Ecto neural progenitor cell (in vitro differentiated cells): ENCODE data around the gene NAV3.

ENCODE experiments used
- DNase-seq: peaks from one replicate; pipeline ENCODE4 v3.0.0-alpha.2; 2018; ENCODE audit warnings: low spot score

NAV3 gene

DNA sequence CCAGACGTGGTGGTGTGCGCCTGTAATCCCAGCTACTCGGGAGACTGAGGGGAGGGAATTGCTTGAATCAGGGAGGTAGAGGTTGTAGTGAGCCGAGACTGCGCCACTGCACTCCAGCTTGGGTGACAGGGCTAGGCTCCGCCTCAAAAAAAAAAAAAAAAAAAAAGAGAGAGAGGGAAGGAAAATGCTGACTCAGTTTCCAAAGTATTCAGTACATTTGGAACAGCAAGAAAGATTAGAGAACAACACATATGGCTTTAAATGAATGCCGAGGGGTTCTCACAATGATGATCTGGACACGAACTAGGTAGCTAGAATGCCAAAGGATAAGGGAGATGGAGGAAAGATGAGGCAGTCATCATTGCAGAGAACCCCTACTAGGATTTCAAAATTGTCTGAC, 97.4 kb downstream of the NAV3 start:
- no peak for DNase-seq

DNA sequence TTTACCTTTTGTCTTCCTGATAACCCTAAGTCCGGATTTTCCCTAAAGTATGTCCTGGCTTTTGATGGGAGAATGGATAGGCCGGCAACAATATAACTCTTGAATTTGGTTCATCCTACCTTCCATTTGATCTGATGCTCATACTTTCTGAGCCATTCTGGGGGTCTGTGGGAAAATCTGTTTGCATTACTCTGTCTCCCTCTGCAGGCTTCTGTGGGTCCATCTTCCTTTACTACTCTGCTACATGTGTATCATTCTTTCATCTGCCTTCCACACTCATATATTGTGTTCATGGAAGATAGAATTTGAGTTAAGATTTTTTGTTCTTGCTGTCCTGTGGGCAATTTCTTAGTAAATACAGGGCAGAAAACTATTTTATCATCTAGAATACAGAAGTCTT, 101.5 kb downstream of the NAV3 start:
- no peak for DNase-seq

DNA sequence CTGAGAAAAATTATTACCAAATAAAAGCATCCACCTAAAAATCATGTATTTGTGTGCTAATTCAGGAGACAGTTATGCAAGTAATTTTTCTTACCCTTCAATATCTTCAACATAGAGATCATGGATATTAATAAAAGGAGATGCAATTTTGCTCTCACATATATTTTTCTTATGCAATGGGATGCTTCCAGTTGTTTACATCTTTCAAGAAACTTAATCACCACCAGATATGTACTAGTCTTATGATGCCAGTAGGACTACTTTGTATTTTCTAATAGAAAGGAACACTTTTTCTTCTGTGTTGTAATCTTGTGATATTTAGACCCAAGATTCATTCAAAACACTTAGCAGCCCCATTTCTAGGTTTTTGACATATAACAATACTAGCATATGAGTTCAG, 107.6 kb downstream of the NAV3 start:
- DNase-seq, result no peak

DNA sequence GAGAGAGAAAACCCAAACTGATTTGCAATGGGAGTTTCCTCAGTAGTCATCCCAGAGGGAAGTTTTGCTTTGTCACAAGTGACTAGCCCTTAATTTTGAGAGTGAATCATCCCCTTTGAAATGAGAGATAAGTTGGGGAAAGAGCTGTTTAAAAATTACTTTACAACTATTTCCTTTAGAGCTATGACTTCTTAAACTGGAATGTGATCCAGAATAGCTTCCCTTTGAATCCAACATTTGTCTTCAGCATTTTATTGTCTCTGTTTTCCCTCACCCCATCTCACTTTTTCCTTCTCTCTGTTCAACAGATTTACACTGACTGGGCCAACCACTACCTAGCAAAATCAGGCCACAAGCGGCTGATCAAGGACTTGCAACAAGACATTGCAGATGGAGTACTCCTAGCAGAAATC, 109.3 kb downstream of the NAV3 start:
- no peak for DNase-seq

DNA sequence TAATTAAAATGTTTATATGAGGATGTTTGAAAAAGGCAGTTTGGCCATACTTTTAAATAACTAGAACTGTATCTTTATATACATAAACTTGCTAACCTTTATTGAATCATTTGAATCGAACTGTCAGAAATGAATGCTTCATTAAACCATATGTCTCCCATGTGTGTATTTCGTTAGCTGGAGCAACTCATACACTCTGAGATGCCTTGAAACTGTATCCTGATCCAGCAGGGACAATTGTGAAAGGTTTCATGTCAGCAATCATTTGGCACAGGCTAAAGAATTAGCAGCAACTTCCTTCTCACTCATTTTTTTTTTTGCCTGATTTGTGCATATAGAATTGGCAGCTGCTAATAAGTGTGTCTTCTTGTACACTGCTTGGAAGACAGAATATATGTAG, 109.9 kb downstream of the NAV3 start:
- DNase-seq, result no peak

DNA sequence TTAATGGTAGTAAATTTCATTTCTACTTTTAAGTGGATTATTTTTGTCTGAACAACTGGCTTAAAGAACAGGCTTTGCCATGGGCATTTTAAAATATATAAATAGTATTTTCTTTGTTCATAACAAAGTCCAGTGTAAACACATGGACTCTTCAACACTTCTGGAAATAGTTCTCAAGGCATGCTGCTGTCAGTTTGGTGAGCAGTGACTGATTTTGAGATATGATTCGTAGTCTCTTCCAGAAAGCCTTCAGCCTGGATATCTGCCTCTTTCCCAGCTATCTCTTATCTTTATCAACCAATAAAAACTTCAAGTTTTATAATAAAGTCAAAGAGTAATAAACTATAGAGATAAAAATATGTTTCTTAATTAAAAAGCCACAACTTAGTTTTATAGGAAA, 110.7 kb downstream of the NAV3 start:
- DNase-seq, result no peak

DNA sequence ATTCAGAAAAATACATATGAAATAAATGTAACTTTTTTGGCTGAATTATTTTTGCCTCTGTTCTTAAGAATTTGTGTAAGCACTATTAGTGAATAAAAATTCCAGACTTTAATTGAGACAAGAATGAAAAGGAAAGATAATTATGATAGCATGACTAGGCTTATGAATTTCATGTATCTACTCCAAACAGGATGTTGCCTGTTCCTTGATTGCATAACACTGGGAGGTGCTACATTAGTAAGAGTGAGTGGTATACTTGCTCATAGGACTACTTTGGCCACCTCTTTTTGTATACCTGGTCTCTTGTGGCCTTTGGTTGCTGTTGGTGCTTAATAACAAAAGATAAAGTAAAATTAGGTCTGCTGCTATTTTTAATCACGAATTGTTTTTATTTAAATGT, 112.8 kb downstream of the NAV3 start:
- DNase-seq, result no peak

DNA sequence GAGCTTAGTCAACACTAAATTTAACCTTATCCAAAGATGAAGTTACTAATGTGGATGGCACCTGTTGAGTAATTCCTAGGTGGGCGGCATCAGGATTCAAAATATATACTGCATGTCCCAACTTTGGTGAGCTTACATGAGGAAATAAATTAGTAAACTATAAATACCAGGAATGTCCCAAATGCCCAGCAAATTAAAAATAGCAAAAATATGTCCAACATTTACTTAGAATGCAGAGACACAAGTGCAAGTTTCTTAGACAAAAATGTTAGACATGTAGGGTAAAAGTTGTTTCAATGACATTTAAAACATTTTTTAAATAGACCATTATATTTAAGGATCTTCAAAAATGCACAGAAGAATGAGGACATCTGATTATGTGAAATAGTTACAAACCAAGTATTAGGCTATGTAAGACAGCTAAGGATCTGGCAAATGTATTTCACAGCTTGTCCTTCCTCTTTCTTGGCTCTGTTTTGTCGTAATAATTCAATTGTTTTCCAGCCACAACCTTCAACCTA, 115.9 kb downstream of the NAV3 start:
- DNase-seq, result no peak

DNA sequence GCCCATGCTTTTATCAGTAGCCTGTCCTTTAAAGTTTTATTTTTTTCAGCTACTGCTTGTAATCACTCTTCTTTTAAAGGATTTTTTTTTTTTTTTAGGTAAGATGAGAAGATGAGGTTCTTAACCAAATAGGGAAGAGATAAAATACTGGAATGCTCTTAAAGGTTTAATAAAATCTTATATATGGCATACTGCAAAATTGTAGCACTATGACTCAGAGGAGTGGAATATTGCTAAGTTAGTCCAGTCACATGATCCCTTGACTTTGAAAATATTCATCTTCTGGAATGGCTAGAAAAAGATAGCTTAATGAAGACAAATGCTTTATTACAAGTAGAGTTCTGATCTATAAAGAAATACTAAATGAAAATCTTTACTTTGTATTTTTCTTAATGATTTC, 116.6 kb downstream of the NAV3 start:
- no peak for DNase-seq

DNA sequence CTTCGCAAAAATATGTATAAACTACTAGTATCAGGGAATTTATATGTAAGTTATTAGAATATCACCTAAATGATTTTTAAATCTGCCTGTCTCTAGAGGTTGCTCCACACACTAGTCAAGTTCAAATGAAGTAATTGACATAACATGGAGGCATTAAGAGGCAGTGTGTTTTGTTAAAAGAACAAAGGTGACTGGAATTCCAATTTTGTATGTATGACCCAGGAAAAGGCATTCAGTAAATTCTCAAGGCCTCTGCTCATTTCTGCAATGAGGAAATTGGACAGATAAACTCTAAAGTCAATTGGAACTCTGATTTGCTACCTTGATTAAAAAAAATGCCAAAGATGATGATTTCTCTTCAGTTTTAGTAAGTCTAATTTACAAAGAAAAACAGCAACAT, 117.1 kb downstream of the NAV3 start:
- DNase-seq, result no peak

DNA sequence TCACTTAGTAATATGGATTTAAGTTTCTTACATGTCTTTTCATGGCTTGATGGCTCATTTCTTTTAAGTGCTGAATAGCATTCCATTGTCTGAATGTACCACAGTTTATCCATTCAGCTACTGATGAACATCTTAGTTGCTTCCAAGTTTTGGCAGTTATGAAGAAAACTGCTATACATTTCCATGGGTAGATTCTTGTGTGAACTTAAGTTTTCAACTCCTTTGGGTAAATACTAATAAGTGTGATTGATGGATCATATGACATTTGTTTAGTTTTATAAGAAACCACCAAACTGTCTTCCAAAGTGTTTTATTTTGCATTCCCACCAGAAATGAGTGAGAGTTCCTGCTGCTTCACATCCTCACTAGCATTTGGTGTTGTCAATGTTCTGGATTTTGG, 119.2 kb downstream of the NAV3 start:
- no peak for DNase-seq

DNA sequence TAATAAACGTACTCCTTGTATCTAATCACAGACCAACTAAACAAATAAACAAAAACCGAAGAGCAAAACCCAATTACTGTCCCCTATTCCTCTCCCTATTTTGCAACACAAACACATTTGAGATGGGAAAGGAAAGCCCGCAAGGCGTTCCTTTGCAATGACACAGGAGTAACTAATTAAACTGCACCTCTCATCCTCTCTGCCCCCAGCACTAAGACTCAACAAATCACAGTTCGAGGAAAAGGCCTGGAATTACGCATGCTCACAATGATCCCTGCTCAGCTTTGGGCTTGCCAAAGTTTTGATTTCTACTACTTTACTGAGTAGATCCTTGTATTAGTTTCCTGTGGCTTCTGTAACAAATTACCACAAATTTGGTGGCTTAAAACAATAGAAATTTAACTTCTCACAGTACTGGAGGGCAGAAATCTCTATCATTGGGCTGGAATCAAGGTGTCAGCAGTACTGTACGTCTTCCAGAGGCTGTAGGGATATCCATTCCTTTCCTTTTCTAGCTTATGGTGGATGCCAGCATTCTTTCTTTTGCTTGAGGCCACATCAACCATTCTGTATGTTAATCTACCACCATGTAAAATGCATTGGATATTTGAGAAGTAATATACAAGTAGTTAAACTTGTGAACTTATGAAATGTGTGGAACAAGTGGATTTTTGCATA, 123.0 kb downstream of the NAV3 start:
- DNase-seq, result no peak

DNA sequence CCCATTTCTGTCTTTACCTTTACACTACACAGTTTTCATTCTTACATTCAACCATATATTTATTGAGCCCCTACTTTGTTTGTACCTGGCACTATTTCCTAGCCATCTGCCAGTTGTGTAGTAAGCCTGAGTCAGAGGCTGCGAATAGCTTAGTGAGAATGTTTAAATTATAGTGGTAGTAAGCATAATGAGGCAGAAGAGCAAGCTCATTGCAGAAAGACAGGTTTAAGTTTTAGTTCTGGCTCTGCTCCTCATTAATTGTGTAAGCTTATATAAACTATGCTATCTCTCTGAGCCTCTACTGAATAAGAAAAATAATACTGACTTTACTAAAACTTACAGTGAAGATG, 123.5 kb downstream of the NAV3 start:
- no peak for DNase-seq

DNA sequence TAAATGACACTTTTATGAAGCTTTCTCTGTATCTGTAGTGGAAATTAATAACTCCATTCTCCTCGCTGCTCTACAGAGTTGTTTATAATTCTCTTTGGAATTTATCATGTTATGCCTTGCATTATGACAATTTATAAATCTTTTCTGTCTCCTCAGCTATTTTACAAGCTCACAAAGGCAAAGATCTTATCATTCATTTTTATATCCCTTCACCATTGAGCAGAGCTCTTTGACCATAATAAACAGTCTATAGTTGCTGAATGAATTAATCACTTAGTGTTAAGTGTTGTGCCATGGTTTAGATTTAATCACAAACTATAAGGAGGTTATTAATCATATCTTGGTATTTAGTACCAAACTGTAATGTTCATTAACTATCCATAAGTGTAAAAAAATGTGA, 126.4 kb downstream of the NAV3 start:
- DNase-seq, result no peak

DNA sequence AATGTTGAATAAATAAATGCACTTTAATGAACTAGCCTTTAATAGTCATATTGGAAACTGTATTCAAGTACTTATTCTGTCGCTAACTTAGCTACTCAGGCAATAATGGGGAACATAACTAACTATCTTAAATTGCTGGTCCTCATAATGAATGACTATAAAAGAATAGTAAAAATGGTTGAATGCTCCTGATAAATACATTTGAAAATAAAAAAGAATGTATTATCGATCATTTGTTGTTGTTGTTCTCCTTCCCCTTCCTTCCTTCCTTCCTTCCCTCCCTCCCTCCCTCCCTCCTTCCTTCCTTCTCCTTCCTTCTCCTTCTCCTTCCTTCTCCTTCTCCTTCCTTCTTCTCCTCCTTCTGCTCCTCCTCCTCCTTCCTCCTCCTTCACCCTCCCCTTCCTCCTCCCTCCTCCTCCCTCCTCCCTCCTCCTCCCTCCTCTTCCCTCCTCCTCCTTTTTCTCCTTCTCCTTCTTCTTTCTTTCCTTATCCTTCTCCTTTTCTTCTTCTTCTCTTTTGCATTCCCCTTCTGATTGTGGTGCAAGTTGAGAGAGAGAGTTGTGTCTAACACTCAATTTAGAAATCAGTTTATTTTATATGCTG, 133.0 kb downstream of the NAV3 start:
- no peak for DNase-seq

DNA sequence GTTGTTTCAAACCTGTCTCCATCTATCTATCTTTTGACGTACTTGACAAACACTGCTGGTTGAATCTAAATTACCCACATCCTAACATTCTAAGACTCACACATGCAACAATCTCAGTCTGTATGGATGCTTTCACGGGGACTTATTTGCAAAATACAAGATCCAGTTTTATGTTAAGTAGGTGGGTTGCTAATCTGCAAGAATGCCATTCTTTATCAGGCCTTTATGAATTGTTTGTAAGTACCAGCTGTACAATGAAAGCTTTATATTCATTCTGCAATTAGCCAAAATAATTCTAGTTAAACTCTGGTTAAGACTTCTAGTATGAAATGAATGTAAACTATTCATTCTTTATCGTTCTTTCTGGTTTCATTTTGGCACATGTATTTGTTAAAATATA, 135.1 kb downstream of the NAV3 start:
- no peak for DNase-seq

DNA sequence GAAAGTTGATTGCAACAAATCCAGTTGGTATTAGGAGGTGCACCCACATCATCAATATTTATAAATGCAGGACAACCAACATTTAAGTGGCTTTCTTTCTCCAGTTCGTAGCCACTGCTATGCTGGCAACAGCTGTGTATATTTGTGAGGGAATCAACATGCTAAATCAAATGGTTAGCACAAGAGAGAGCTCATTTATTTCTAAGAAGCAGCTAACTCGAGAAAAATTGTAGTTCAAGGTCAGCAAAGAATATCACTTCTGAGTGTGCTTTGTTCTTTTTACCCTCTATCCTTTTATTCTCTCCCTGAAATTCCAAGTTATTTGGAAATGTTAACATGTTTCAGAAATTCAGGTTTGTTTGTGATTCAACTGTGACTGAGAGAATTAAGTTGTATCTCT, 137.3 kb downstream of the NAV3 start:
- DNase-seq, result no peak

DNA sequence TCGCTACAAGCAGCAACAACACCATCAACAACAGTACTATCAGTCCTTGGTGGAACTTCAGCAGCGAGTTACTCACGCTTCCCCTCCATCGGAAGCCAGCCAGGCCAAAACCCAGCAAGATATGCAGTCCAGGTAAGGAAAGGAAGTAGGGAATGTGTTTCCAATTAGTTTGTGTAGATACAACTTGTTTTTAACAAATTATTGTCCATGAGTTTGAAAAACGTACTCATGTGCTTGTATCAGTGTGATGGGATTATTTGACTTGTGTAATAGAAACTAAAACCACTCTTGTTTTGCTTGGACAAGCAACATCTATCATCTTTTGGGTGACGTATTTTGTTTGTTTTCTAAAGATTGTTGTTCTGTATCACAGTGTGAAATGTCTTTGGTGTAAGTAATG, 137.9 kb downstream of the NAV3 start:
- DNase-seq, result no peak

DNA sequence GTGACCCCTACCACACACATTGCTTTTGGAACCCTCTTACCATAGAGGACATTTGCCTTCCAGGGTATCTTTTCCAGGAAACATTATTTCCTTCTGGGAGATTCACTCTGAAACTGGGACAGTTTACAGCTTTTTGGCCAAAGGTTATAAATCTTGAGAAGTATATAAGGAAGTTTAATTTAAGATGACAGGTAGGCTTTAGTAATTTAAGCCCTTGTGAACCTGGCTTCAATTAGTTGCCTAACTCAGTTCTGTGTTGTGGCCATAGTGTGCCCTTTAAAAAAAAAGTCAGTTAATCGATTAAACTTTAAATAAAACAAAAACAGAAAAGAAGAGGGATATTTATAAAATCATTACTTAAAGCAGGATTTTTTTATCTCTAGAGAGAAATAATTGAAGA, 142.9 kb downstream of the NAV3 start:
- no peak for DNase-seq

DNA sequence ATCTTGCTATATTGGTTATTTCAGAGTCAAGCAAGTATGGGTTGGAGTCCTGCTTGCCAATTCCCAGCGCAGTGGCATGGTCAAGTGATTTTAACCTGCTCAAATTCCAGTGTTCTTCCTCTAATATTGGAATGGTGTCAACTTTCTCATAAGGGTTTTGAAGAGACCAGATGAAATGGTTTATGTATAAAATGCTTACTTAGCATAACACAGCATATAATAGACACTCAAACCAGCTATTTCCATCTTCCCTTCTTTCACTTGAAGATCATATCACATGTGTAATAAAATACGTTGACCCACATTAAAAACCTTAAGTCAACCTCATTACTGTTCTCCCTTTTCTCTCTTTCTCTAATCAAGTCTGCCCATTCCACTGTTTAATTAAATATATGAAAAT, 144.0 kb downstream of the NAV3 start:
- DNase-seq, result no peak

DNA sequence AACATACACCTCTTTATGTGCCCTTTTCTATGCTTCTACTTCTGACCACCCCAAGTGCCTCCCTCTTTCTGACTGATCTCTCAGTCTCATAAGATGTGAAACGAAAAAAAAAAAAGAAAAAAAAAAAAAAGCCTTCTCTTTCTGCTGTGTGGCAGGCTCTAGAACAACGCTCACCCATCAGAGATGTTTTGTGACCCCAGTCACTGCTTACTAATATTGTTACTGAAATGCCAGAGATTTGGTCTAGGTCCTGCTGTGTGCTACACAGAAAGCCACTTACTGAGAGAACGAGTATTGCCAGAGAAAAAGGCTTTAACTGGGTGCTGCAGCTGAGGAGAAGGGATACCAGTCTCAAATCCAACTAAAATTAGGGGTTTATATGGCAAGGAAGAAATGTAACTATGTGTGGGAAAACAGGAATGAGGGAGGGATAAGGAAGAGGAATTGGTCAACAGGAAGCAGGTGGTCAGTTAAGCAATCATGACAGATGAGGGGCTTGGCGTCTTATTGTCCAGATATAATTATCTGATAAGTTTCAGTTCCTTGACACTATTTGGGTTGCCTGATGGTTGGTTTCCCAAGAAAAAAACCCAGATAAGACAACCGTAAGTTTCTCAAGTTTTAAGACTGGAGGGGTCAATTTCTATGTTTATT, 149.0 kb downstream of the NAV3 start:
- DNase-seq, result no peak

DNA sequence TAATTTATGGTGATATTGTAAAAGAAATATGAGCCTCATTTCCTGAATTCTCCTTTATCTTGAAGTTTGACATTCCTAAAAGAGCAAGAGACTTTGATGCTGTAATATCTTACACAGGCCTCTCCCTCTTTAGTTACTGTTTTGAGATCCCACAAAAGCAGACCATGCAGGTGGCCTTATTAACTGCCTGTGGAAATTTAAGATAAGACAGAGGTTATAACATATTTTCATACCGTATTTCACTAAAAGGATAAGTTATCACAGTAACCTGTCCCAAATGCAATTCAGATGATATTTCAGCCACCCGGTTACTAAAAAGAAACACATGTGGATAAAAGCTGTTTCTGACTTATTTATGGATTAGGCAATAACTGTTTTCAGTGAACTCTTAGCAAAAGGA, 150.1 kb downstream of the NAV3 start:
- no peak for DNase-seq

DNA sequence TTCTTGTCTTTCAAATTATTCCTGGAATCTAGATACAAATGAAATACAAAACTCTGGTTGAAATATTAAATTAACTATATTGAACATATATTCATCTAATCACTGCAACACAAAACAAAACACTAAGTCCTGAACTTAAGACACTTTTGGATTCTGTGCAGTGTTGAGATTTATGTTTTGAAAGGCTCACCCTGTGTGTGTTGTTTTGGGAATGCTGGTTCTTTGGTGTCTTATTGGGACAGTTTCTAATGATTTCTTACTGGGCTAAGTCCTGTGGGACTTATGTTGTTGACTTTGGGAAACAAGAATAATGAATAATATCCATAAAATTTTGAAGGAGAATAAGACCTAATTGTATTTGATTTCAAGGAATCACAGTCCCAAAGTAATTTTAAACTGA, 153.2 kb downstream of the NAV3 start:
- no peak for DNase-seq

DNA sequence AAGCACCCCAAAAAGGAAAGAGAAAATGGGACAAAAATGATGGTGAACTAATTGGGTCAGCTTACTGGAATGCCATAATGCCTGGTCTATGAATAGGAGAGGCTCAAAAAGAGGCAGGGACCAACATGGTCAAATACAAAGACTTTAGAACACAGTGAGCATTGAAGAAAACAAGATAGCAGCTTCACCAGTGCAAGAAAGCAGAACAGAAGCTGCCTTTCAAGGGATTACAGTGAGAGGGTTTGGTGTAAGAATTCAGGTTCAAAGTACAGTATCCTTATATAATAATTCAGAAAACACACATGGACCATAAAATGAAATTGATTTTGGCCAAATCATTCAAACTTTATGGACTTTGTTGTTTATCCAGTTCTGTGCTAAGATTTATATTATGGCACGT, 162.1 kb downstream of the NAV3 start:
- DNase-seq, result no peak
